Measurements from ENCODE around the gene VPS13D.

DNA sequence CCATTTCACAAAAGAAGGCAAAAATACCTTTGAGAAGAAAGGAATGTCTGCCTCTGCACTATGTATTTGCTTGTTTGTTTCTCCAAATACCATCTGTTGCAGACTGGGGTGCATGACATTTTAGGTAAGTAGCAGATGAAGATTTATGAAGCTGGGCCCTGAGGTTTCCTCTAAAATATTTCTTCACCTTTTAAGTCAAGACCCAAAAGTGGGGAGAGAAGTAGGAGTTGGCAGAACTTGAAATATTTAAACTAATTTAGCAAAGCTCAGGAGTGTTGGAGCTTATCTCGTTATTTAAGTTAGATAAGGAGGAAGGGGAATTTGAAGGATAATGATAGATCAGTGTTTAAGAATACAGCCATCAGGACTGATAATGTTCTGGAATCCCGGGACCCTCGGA, 235.3 kb downstream of the VPS13D start:
- TF ChIP-seq, protein P1, sequence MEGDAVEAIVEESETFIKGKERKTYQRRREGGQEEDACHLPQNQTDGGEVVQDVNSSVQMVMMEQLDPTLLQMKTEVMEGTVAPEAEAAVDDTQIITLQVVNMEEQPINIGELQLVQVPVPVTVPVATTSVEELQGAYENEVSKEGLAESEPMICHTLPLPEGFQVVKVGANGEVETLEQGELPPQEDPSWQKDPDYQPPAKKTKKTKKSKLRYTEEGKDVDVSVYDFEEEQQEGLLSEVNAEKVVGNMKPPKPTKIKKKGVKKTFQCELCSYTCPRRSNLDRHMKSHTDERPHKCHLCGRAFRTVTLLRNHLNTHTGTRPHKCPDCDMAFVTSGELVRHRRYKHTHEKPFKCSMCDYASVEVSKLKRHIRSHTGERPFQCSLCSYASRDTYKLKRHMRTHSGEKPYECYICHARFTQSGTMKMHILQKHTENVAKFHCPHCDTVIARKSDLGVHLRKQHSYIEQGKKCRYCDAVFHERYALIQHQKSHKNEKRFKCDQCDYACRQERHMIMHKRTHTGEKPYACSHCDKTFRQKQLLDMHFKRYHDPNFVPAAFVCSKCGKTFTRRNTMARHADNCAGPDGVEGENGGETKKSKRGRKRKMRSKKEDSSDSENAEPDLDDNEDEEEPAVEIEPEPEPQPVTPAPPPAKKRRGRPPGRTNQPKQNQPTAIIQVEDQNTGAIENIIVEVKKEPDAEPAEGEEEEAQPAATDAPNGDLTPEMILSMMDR (IDR thresholded peaks at IDR 0.05; ENCODE audit: low read depth, low read length, poor library complexity, severe bottlenecking), result no peak
- no peak for TF ChIP-seq EZH2phosphoT487 (IDR thresholded peaks at IDR 0.05; ENCODE audit: borderline replicate concordance, low read length)

Measured in DOHH2 (cell line).